HG02870 (cell line): ENCODE data around the gene DNPH1.

Experiments used
- ATAC-seq: cut with Tn5 transposase; IDR thresholded peaks from one replicate; pipeline ENCODE4 v1.9.1; 2021; ENCODE audit warnings: mild to moderate bottlenecking, moderate library complexity; ENCODE audit not compliant: unreplicated experiment

DNPH1 gene

DNA sequence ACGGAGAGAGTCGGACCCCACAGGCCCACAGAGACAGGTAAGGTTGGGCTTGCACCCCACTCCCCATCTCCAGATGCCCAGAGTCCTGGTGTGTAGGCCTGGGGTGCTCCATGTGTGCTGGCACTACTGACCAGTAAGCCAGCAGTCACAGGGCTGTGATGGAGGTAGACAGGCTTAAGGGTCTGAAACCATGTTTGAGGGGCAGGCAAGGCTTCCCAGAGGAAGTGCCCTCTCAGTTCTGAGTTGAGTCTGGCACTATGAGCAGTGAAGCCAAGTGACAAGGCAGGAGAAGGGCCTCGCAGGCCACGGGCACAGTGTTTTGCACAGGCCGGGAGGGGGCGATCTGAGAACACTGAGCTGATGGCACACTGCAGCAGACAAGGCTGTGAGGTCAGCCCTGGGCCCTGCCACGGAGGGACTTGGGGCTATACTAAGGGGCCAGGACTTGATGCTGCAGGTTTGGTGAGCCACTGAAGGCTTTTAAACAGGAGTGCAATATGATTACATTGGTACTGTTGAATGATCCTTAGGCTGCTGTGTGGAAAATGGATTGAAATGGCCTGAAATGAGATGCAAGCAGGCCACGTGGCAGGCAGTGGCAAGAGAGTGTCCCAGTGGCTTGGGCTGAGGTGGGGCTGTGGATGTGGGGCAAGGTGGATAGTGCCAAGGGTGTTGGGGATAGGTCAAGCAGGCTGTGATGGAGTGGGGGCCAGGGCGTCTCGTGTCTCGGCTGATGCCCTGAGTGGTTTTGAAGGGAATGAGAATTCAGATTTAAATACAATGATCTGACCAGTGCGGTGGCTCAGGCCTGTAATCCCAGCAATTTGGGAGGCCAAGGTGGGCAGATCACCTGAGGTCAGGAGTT lies 34.3 kb upstream of the DNPH1 start:
- ATAC-seq: no peak

DNA sequence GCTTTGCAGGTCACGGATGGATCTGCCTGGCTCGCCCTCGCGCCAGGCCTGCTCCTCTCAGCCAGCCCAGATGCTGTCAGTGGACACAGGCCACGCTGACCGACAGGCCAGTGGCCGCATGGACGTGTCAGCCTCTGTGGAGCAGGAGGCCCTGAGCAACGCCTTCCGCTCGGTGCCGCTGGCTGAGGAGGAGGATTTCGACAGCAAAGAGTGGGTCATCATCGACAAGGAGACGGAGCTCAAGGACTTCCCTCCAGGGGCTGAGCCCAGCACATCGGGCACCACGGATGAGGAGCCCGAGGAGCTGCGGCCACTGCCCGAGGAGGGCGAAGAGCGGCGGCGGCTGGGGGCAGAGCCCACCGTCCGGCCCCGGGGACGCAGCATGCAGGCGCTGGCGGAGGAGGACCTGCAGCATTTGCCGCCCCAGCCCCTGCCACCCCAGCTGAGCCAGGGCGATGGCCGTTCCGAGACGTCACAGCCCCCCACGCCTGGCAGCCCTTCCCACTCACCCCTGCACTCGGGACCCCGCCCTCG lies 33.6 kb upstream of the DNPH1 start:
- ATAC-seq: no peak

DNA sequence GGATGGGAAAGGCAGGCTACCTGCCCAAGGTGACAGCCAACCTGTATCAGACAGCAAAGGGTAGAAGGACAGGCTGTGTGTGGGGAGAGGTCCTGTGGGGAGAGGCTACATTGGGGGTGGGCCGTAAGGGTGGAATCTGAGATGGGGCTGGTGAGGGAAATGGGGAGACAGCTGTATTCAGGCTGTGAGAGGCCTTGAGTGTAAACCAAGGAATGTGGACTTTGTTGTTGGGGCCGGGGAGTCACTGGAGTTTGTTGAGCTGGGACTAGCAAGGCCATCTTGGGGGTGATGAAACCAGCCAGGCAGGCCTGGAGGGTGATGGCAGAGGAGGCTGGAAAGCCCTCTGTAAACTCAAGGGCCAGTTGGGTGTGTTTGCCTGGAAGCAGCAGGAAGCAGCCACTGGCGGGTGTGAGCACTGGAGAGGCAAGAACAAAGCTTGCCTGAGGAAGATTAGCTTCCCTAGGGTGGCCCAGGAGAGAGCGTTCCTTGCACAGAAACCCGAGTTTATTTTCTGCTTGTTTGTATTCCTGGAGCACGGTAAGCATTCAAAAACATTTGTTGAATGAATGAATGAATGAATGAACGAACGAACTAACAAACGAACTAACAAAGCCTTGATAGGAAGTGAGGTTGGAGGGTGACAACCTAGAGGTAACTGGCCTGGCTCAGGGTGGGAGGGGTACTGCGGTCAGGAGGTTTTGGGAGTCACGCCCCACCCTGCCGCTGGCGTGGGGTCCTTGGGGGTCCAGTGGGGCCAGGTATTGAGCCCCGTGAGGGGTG lies 32.9 kb upstream of the DNPH1 start:
- no peak for ATAC-seq

DNA sequence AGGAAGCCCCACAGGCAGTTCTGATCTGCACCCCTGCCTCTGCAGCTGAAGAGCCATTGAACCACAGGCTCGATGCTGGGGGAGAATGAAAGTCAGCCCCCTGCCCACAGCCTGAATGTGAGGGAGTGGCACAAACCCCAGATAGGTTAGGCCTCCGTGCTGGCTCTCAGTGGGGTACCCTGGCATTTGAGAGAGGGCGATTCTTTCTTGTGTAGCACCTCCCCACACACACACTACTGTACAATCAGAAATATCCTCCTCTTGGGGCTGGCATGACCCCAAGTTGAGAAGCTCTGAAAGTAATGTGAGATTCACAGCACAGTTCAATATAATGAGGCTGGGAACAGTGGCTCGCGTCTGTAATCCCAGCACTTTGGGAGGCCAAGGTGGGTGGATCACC lies 31.9 kb upstream of the DNPH1 start:
- no peak for ATAC-seq

DNA sequence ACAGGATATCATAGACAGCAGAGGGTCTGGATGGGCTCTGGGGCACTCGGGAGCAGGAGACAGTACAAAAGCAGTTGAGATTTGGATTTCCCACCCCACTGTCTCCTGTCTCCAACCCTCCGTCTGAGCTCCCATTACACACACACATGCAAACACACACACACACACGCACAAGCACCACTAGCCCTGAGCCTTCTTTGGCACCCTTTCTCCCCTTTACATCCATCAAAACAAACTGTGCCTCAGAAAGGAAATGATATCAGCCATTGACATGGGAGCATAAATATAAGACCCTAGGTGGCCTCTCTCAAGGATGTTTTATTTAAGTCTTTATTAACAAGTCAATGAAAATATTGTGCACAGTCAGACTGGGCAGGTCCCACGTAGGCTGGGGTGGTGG lies 31.5 kb upstream of the DNPH1 start:
- ATAC-seq: no peak

DNA sequence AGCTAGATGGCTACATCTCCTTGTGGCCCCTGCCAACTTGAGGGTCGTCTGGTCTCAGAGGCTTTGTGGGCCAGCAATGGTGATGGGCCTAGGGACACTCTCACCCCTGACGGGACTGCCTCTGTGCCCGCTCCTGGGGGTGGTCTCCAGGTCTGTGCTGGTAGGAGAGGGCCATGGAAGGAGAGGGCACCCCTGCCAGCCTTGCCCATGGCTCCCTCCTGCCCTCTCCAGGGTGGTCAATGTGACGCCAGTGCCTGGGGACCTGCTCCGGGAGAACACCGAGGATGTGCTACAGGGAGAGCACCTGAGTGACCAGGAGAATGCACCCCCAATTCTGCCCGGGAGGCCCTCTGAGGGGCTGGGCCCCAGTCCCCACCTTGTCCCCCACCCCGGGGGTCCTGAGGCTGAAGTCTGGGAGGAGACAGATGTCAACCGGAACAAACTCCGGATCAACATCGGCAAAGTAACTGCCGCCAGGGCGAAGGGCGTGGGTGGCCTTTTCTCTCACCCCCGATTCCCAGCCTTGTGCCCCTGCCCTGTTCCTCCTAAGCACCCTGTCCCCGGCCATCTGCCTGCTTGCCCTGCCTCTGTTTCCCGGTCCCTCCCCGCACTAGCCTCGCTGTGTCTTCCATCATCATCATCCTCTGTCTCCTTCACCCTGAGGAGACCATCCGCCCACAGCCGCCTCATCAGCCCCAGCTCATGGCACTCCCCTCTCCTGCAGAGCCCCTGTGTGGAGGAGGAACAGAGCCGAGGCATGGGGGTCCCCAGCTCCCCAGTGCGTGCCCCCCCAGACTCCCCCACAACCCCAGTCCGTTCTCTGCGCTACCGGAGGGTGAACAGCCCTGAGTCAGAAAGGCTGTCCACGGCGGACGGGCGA lies 29.8 kb upstream of the DNPH1 start:
- ATAC-seq: no peak

DNA sequence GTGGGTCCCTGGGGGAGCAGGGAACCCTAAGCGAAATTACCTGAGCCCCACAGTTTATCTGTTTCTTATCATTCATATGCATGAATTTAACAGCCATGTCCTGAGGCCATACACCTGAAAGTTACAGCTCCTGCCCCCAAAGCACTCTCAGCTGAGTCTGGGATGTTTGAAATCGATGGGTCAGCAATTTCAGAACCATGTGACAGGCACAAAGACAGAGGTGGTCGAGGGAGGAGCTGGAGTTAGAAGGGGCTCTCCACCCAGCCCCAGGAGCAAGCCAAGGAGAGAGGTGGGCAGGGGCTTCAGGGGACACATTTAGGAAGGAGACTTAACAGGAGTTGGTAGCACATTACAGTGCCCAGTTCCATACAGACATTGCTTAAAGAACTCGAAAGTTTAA lies 28.9 kb upstream of the DNPH1 start:
- ATAC-seq: no peak

DNA sequence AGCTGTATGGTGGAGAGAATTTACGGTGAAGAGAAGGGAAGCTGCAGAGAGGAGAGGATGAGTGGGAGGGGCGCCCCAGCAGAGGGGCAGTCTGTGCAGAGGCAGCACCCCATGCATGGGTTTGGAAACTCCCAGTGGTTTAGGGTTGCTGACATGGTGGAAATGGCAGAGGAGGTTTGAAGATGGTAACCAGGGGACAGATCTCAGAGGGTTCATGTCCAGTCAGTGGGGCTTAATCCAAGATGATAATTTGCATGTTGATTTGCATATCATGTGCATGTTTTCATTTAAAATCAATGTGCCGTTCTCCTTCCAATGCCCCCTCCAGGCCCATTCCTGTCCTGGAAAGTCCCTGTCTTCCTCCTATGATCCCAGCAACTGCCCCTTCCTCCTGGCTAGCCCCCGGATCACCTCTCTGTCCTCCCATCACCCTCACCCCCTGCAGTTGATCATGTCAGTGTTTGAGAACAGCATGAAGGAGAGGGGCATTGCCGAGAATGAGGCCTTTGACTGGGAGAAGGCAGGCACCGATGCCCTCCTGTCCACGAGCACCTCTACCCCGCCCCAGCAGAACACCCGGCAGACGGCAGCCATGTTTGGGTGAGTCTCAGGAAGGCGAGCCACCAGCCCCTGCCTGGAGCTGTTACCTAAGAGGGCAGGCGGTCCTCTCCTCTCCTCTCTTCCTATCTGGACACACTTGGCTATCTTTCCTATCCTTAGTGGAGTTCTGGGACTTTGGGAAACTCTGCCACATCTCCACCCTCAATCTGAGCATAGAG lies 28.3 kb upstream of the DNPH1 start:
- ATAC-seq: no peak

DNA sequence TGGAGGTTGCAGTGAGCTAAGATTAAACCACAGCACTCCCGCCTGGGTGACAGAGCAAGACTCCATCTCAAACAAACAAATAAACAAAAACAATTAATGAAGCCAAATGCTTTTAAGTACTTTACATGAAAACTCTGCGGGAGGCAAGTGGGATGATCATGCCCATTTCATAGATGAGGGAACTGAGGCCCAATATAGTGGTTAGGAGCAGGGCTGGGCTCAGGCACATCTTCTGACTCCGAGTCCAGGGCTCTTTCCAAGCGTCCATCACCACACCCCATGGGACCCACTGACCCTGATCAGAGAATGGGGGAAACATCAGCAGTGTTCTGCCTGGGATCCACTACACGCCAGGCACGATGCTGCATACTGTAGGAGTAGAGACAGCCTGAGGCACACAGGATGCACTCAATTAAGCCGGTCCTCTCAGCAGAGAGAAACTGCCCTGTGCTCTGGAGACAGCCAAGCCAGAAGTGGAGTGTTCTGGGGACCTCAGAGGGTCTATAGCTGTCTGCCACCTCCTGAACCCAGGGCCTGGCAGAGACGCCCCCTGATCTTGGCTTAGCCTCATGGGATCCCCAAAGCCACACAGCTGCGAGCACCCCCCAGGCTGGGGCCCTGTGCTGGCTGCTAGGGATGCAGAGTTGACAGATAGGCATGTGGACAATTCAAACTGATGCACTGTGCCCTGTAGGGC lies 27.5 kb upstream of the DNPH1 start:
- ATAC-seq: no peak

DNA sequence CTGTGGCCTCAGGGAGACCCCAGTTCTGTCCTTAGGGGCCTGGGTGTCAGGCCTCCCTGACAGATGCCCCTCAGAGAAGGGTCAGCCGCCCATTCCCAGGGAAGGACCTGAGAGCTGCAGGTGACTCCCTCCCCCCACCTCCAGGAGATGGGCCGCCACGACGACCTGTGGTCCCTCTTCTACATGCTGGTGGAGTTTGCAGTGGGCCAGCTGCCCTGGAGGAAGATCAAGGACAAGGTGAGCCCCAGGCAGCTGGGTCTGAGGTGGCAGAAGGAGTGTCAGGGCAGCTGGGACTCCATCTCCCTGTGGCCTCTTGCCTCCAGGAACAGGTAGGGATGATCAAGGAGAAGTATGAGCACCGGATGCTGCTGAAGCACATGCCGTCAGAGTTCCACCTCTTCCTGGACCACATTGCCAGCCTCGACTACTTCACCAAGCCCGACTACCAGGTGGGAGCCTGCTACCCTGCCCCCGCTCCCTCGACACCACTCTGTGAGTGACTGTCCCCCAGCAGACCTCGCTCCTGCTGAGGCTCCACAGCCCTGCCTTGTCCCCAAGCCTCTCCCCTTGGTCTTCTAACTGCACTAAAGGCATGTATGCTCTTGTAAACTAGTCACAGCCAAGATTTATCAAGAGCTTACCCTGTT lies 26.2 kb upstream of the DNPH1 start:
- ATAC-seq: no peak

DNA sequence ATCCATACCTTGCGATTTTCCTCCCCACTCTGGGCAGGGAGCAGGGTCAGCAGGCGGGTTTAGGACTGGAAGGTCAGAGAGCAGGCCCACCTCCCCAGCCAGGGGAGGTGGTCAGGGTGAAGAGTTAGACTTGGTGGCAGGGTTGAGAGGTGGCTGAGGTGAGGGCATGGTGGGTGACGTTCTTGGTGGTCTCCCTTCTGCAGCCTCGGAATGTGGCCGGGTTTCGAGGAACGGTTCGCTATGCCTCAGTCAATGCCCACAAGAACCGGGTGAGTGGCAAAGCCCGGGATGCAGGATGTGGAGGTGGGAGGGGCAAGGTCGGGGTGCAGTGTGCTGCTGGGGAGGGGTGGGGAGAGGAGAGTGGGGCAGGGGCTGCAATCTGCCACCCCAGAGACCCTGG lies 25.6 kb upstream of the DNPH1 start:
- ATAC-seq: no peak

DNA sequence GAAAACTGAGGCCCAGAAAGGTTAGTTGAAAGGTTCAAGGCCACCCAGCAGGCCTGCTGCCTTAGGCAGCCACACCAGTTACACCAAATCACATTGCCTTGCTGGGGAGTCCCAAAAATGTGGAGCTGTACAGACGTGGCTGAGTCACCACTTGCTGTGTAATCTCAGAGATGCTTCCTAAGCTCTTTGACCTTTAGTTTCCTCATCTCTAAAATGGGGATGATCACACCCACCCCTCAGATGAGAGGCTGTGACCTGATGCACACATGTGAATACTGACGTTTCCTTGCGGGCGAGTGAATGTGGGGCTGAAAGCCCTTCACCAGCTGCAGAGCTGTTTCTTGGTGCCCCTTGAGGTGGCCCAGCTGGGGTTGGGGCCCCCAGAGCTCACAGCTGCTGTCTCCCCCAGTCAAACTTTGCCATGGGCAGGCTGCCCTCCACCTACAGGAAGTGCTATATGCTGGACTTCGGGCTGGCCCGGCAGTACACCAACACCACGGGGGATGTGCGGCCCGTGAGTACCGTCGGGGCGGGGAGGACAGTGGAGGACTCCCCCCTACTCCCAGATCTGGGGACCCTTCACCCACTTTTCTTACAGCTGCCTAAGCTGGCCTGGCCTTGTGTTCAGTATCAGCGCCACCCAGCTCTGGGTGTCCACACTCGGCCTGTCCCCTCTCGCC lies 25.0 kb upstream of the DNPH1 start:
- no peak for ATAC-seq

DNA sequence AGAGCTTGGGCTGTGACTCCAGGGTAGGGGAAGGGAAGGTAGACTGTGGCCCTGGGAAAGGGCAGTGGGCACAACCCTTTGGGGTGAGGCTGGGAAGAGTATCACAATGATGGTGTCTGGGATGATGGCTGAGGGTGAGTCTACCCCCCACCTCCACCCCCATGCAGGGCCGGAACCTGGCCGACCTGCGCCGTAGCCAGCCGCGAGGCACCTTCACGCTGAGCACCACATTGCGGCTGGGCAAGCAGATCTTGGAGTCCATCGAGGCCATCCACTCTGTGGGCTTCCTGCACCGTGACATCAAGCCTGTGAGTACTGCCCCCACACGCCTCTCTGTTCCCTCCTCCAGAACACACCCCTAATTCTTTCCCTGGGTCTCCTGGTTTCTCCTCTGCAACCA lies 24.1 kb upstream of the DNPH1 start:
- no peak for ATAC-seq

DNA sequence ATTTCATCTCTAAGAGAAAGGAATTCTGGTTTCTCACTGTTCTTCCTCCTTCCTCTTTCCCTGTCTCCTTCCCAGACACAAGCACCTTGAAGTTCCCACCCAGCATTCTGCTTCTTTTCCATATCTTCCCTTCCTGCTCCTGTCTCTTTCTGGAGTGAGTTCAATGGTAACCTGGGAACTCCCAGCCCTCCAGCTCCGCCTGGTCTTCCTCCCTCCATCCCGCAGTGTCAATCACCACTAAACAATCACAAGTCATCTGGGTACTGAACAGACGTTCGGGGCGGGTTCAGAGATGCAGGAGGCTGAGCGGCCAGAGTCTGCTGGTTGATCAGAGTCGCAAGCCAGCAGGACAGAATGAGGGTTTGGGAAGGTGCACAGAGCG lies 21.7 kb upstream of the DNPH1 start:
- ATAC-seq: no peak

DNA sequence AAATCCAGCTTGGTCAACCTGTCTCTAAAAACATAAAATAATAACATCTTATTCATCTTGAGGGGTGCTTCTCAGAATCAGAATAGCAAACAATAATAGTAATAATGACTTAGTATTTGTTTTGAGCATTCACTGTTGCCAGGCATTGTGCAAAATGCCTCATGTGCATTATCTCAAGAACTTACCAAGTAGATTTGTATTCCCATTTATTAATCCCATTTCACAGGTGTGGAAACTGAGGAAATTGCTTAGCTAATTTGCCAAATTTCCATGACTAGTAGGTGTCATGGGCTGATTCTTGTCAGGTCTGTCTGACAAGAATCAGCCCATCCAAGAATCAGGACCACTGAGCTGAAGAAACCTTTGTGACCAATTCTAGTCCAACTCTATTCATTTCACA lies 19.5 kb upstream of the DNPH1 start:
- no peak for ATAC-seq

DNA sequence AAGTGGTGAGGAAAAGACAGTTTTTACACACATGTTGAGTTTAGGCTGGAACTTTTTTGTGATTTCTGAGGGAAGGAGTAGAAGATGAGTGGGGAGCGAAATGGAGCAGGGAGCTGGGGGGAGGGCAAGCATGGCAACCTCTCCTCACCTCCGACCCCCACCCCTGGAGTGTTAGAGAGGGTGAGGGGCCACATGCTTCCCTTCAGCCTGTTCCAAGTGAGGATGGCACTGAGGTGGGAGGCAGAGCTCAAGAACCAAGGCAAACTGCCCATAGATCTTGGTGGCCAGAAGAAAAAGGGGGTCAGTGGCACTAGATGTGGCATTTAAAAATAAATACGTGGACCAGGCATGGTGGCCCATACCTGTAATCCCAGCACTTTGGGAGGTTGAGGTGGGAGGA lies 18.8 kb upstream of the DNPH1 start:
- no peak for ATAC-seq

DNA sequence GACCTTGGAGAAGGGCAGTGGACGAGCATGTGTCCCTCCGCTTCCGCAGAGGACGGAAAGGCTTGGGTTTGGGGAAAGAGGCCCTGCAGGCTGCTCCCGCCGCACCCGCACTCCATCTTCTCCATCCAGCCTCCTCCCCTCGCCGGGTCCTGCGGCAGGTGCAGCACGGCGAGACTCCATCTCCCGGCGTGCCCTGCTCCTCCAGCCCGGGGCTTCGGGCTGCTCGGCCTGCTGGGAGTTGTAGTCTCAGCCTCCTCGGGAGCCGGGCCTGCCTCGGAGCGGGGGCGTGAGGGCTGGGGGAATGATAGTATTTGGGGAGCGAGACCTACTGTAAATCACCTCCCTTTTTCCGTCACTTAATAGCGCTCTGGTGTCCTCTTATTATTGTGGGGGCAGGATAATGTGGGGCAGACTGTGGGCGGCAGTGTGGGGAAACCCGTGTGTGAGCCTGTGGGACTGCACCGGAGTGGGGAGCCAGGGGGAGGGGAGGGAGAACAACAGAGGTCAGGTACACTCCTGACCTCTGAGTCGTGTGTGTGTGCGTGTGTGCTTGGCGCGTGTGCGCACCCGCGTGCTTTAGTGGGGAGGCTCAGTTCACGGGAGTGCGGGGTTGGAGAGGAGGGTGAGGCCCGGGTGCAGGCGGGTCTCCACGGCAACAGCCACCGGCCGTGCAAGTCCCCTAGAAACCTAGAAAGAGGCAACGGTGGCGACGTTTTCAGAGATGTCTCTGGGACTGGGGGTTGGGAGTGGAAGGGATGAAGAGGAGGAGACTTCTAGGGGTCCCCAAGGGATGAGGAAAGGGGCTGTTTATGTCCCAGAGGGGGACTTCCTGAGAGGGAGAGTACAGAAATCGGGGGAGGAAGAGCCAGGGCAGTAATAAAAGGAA lies 18.1 kb upstream of the DNPH1 start:
- peak; percentile 77 for ATAC-seq
